NB4 (cell line): ENCODE measurements around the gene MND1.

Experiments used
- MAX ChIP-seq: IDR thresholded peaks from 2 replicates; pipeline ENCODE4 v1.6.1; 2011; ENCODE audit warnings: low read depth, low read length
- MYC ChIP-seq: IDR thresholded peaks from 2 replicates; pipeline ENCODE4 v1.6.1; 2011; ENCODE audit warnings: low read depth, low read length
- POLR2A ChIP-seq: IDR thresholded peaks from 2 replicates; pipeline ENCODE4 v1.6.1; 2011; ENCODE audit warnings: mild to moderate bottlenecking; ENCODE audit not compliant: insufficient read length; ENCODE audit errors: extremely low read depth
- TF ChIP-seq, protein P1 (sequence below): IDR thresholded peaks from one replicate; pipeline ENCODE4 v1.5.1; 2012; ENCODE audit warnings: low read depth, low read length

- TF ChIP-seq POLR2A, result no peak
- TF ChIP-seq, protein P1, sequence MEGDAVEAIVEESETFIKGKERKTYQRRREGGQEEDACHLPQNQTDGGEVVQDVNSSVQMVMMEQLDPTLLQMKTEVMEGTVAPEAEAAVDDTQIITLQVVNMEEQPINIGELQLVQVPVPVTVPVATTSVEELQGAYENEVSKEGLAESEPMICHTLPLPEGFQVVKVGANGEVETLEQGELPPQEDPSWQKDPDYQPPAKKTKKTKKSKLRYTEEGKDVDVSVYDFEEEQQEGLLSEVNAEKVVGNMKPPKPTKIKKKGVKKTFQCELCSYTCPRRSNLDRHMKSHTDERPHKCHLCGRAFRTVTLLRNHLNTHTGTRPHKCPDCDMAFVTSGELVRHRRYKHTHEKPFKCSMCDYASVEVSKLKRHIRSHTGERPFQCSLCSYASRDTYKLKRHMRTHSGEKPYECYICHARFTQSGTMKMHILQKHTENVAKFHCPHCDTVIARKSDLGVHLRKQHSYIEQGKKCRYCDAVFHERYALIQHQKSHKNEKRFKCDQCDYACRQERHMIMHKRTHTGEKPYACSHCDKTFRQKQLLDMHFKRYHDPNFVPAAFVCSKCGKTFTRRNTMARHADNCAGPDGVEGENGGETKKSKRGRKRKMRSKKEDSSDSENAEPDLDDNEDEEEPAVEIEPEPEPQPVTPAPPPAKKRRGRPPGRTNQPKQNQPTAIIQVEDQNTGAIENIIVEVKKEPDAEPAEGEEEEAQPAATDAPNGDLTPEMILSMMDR, result no peak
- TF ChIP-seq MAX, result no peak
- TF ChIP-seq MYC, result no peak
Observed at GRCh38 chr4:153374442-153374841, 30.0 kb downstream of the MND1 start.
